IMR-90 (cell line): ENCODE measurements around the gene MAP6. TPM values are rescaled to one million over a fixed set of nuclear protein-coding genes. Genes with fewer than 3 reads are reported as not detected.

ENCODE experiments used
- ATAC-seq: fragments of 200-7000 bp; cut with Tn5 transposase; 2 replicates; pipeline ENCODE4 v1.9.1; 2020; ENCODE audit warnings: low read depth, mild to moderate bottlenecking, moderate library complexity
- BruUV-seq: library from RNA; stranded (reverse); fragments of 400-500 nt; replicated peaks from 2 replicates; lab custom pipeline; 2021; lab: Mats Ljungman, UMichigan
- CTCF ChIA-PET: fragments of 300-600 bp; formaldehyde crosslinking; extraction: SDS; loops from one replicate; lab custom pipeline; 2021; ENCODE audit warnings: antibody characterized with exemption; lab: Yijun Ruan, JAX
- POLR2A ChIA-PET: fragments of 300-600 bp; sonication (Branson Sonifier 250); formaldehyde crosslinking; loops from one replicate; lab custom pipeline; 2022; ENCODE audit warnings: antibody characterized with exemption; ENCODE audit not compliant: unreplicated experiment; lab: Charles Lee
- DNase-seq: peaks from one replicate; pipeline ENCODE4 v3.0.0; 2013
- H2AFZ ChIP-seq: replicated peaks from 2 replicates; pipeline ENCODE3; 2013; ENCODE audit warnings: low read length, mild to moderate bottlenecking; ENCODE audit not compliant: poor library complexity
- H2AK5ac ChIP-seq: 2 replicates; pipeline ENCODE4 v1.6.1; 2013; ENCODE audit warnings: low read depth, low read length, inconsistent platforms
- H2AK9ac ChIP-seq: replicated peaks from 2 replicates; pipeline ENCODE3; 2013; ENCODE audit warnings: mild to moderate bottlenecking, low read depth, low read length, moderate library complexity; ENCODE audit not compliant: poor library complexity
- H2BK120ac ChIP-seq: 2 replicates; pipeline ENCODE4 v1.6.1; 2013; ENCODE audit warnings: low read depth, low read length, inconsistent platforms
- H2BK15ac ChIP-seq: 3 replicates; pipeline ENCODE4 v1.6.1; 2013; ENCODE audit warnings: low read depth, low read length, inconsistent platforms
- H2BK20ac ChIP-seq: 2 replicates; pipeline ENCODE4 v1.6.1; 2013; ENCODE audit warnings: low read depth, mild to moderate bottlenecking, inconsistent platforms, low read length, moderate library complexity
- H2BK5ac ChIP-seq: 2 replicates; pipeline ENCODE4 v1.6.1; 2013; ENCODE audit warnings: mild to moderate bottlenecking, low read depth, low read length, inconsistent platforms; ENCODE audit not compliant: poor library complexity, severe bottlenecking
- H3K14ac ChIP-seq: replicated peaks from 2 replicates; pipeline ENCODE4 v1.6.1; 2013; ENCODE audit warnings: low read depth, low read length, inconsistent platforms
- H3K18ac ChIP-seq: 2 replicates; pipeline ENCODE4 v1.6.1; 2013; ENCODE audit warnings: low read depth, low read length, control low read depth
- H3K23ac ChIP-seq: 2 replicates; pipeline ENCODE4 v1.6.1; 2013; ENCODE audit warnings: low read depth, low read length, inconsistent platforms
- H3K27ac ChIP-seq: 2 replicates; pipeline ENCODE4 v1.5.1; 2013; ENCODE audit warnings: mild to moderate bottlenecking, control low read depth, low read length; ENCODE audit not compliant: insufficient read depth
- H3K27me3 ChIP-seq: 2 replicates; pipeline ENCODE4 v1.6.1; 2013; ENCODE audit warnings: low read length; ENCODE audit not compliant: control insufficient read depth, insufficient read depth
- H3K36me3 ChIP-seq: 2 replicates; pipeline ENCODE4 v1.6.1; 2013; ENCODE audit warnings: low read length, mixed read lengths; ENCODE audit not compliant: control insufficient read depth, insufficient read depth
- H3K4ac ChIP-seq: 2 replicates; pipeline ENCODE4 v1.6.1; 2013; ENCODE audit warnings: low read depth, low read length, inconsistent platforms
- H3K4me1 ChIP-seq: 2 replicates; pipeline ENCODE4 v1.6.1; 2013; ENCODE audit warnings: low read length, mixed read lengths; ENCODE audit not compliant: control insufficient read depth, insufficient read depth
- H3K4me2 ChIP-seq: 2 replicates; pipeline ENCODE4 v1.6.1; 2013; ENCODE audit warnings: low read depth, mild to moderate bottlenecking, control low read depth, low read length, moderate library complexity
- H3K4me3 ChIP-seq: 2 replicates; pipeline ENCODE4 v1.5.1; 2013; ENCODE audit warnings: low read depth, mild to moderate bottlenecking, control low read depth, low read length, moderate library complexity; ENCODE audit not compliant: insufficient read depth
- H3K56ac ChIP-seq: 2 replicates; pipeline ENCODE4 v1.6.1; 2013; ENCODE audit warnings: low read length, inconsistent platforms; ENCODE audit not compliant: insufficient read depth; ENCODE audit errors: extremely low read depth
- H3K79me1 ChIP-seq, 2 experiments: 2 replicates each; pipeline ENCODE4 v1.6.1; 2013; ENCODE audit warnings: low read length in 2 of 2, inconsistent platforms in 1 of 2, low read depth in 1 of 2
- H3K9ac ChIP-seq: 2 replicates; pipeline ENCODE4 v1.6.1; 2013; ENCODE audit warnings: low read depth, low read length, control low read depth
- H3K9me1 ChIP-seq: 2 replicates; pipeline ENCODE4 v1.6.1; 2013; ENCODE audit warnings: low read length, inconsistent platforms; ENCODE audit not compliant: insufficient read depth
- H3K9me3 ChIP-seq: 2 replicates; pipeline ENCODE4 v1.6.1; 2013; ENCODE audit warnings: low read length; ENCODE audit not compliant: control insufficient read depth, insufficient read depth
- H4K20me1 ChIP-seq: 2 replicates; pipeline ENCODE4 v1.6.1; 2013; ENCODE audit warnings: low read length, inconsistent platforms; ENCODE audit not compliant: insufficient read depth
- H4K5ac ChIP-seq: 2 replicates; pipeline ENCODE4 v1.6.1; 2013; ENCODE audit warnings: mild to moderate bottlenecking, low read depth, low read length, control low read depth
- H4K8ac ChIP-seq, 2 experiments: 2 replicates each; pipeline ENCODE4 v1.6.1; 2013; ENCODE audit warnings: low read depth in 2 of 2, low read length in 2 of 2, control low read depth in 1 of 2, inconsistent platforms in 1 of 2
- H4K91ac ChIP-seq: 2 replicates; pipeline ENCODE4 v1.6.1; 2013; ENCODE audit warnings: low read depth, low read length, inconsistent platforms; ENCODE audit not compliant: insufficient read depth
- BHLHE40 ChIP-seq: fragments of 150-350 bp; IDR thresholded peaks from 2 replicates; pipeline ENCODE4 v1.6.1; 2016; ENCODE audit warnings: mild to moderate bottlenecking, low read depth, low read length
- CEBPB ChIP-seq: IDR thresholded peaks from 2 replicates; pipeline ENCODE4 v1.6.1; 2012; ENCODE audit warnings: low read depth, low read length, improper control_type of control experiment
- CHD1 ChIP-seq: IDR thresholded peaks from 2 replicates; pipeline ENCODE4 v1.6.1; 2012; ENCODE audit warnings: low read depth, low read length, improper control_type of control experiment
- ELK1 ChIP-seq: fragments of 150-350 bp; IDR thresholded peaks from 2 replicates; pipeline ENCODE4 v1.6.1; 2016; ENCODE audit warnings: low read depth, mild to moderate bottlenecking, low read length, moderate library complexity, borderline replicate concordance
- FOS ChIP-seq: fragments of 150-350 bp; IDR thresholded peaks from 2 replicates; pipeline ENCODE4 v1.6.1; 2016; ENCODE audit warnings: low read depth, low read length
- MAFK ChIP-seq: IDR thresholded peaks from 2 replicates; pipeline ENCODE4 v1.6.1; 2012; ENCODE audit warnings: low read depth, low read length, improper control_type of control experiment
- MAZ ChIP-seq: IDR thresholded peaks from 2 replicates; pipeline ENCODE4 v1.6.1; 2012; ENCODE audit warnings: low read depth, mild to moderate bottlenecking, low read length, improper control_type of control experiment, moderate library complexity, borderline replicate concordance
- MXI1 ChIP-seq: IDR thresholded peaks from 2 replicates; pipeline ENCODE4 v1.6.1; 2012; ENCODE audit warnings: low read depth, mild to moderate bottlenecking, low read length, moderate library complexity, borderline replicate concordance
- NFE2L2 ChIP-seq: fragments of 150-350 bp; IDR thresholded peaks from 2 replicates; pipeline ENCODE4 v1.6.1; 2016; ENCODE audit warnings: low read depth, mild to moderate bottlenecking, low read length
- POLR2A ChIP-seq: IDR thresholded peaks from 2 replicates; pipeline ENCODE4 v1.6.1; 2012; ENCODE audit warnings: mild to moderate bottlenecking, low read depth, low read length
- RAD21 ChIP-seq: IDR thresholded peaks from 2 replicates; pipeline ENCODE4 v1.6.1; 2012; ENCODE audit warnings: low read length, improper control_type of control experiment
- RFX5 ChIP-seq: IDR thresholded peaks from 2 replicates; pipeline ENCODE4 v1.8.0; 2012; ENCODE audit warnings: low read depth, mild to moderate bottlenecking, low read length, moderate library complexity
- USF2 ChIP-seq: fragments of 150-350 bp; IDR thresholded peaks from 2 replicates; pipeline ENCODE4 v1.6.1; 2017; ENCODE audit warnings: mild to moderate bottlenecking, antibody characterized with exemption, low read length, low read depth
- WGBS, 2 experiments: methylation state at CpG; one replicate each; pipeline versions ENCODE4 v1.1.5 to v1.1.7; 2013; ENCODE audit warnings: missing lambda C conversion rate in 2 of 2; ENCODE audit not compliant: insufficient read length in 1 of 2; ENCODE audit errors: extremely low coverage in 2 of 2; 5-methylcytosine and 5-hydroxymethylcytosine counted together
- dilution Hi-C: fragments of 300-500 bp; cut with HindIII; formaldehyde crosslinking; loops from one replicate; pipeline ENCODE4 v1.14.3; 2018; ENCODE audit warnings: low sequenced_read_pairs; ENCODE audit not compliant: unreplicated experiment
- in situ Hi-C: fragments of 300-500 bp; cut with MboI; formaldehyde crosslinking; loops from 3 replicates; pipeline ENCODE4 v1.14.3; 2019; ENCODE audit warnings: low sequenced_read_pairs, inconsistent platforms, mixed read lengths
- intact Hi-C: fragments of 100-400 bp; cut with micrococcal nuclease; formaldehyde crosslinking; loops from 2 replicates; pipeline ENCODE4 v1.10.0; 2022
- polyA plus RNA-seq, 3 experiments: library from polyadenylated mRNA; depleted of rRNA; stranded (reverse); fragments of >200 nt; gene quantifications; 2 replicates each; pipeline ENCODE4 v1.2.3, GENCODE V29; 2012; ENCODE audit warnings: low replicate concordance in 1 of 3
- total RNA-seq: library from RNA; depleted of rRNA; stranded (reverse); fragments of >200 nt; gene quantifications from 2 replicates; pipeline ENCODE4 v1.2.3, GENCODE V29; 2012

Gene MAP6
- total and polyA plus RNA-seq, 2 of the 4 experiments (the other 2 are of a cell fraction): 3.0 to 3.4 TPM

- Histone ChIP-seq H2AFZ (no peak overlapping the region), H3K4me1 (peaks cover 29% of the 10 kb centered on the region), H2AK5ac (peak overlapping the region; percentile 10), H3K79me1 (peaks cover 0 to 15% of the 10 kb centered on the region in 2 experiments; a peak in 2 of 4 replicates), H2AK9ac (no peak overlapping the region), H4K91ac (peak overlapping the region; percentile 70; the same call in 1 of the 2 replicates), H3K4ac (peak overlapping the region; percentile 67; the same call in 1 of the 2 replicates), H2BK120ac (peak overlapping the region; percentile 55), H3K9me1 (peaks cover 28% of the 10 kb centered on the region), H4K8ac (peak overlapping the region; percentile 15 to 34; a peak in 2 of 4 replicates), H3K56ac (no peak overlapping the region), H3K36me3 (no peaks in the 10 kb centered on the region), H2BK15ac (peak overlapping the region; percentile 42; the same call in 1 of the 3 replicates), H3K14ac (peak overlapping the region; percentile 60; the same call in 1 of the 2 replicates), H4K20me1 (peaks cover 3% of the 10 kb centered on the region; the same call in 1 of the 2 replicates), H3K27ac (no peak overlapping the region), H3K18ac (no peak overlapping the region), H3K23ac (peak overlapping the region; percentile 36; the same call in 1 of the 2 replicates), H2BK5ac (peak overlapping the region; percentile 93), H3K4me2 (no peak overlapping the region), H3K9me3 (no peaks in the 10 kb centered on the region), H2BK20ac (peak overlapping the region; percentile 92), H3K27me3 (no peaks in the 10 kb centered on the region), H4K5ac (no peak overlapping the region; the same call in 1 of the 2 replicates), H3K9ac (no peak overlapping the region), H3K4me3 (no peak overlapping the region)
- CTCF ChIA-PET: no interaction called here
- BruUV-seq: no TSS peak
- no peak for TF ChIP-seq MAFK
- no peak for TF ChIP-seq BHLHE40
- no peak for TF ChIP-seq FOS
- TF ChIP-seq MAZ: no peak
- no peak for TF ChIP-seq CHD1
- TF ChIP-seq ELK1: no peak
- no peak for TF ChIP-seq USF2
- TF ChIP-seq MXI1: no peak
- no peak for TF ChIP-seq RAD21
- no peak for TF ChIP-seq RFX5
- no peak for TF ChIP-seq NFE2L2
- no peak for TF ChIP-seq CEBPB
- no peak for TF ChIP-seq POLR2A
- DNase-seq: no peak
- in situ Hi-C loops (no loop called here), intact Hi-C loops (no loop called here), dilution Hi-C loops (no loop called here)
- no peak for ATAC-seq
- WGBS, 2 experiments: no CpG with 5 or more reads among the region's 4 CpGs
- POLR2A ChIA-PET: no interaction called here
These were observed 43.8 kb downstream of the MAP6 start for GRCh38 chr11:75625021-75625420.
